ENCODE measurements around the gene ANXA6. TPM values are rescaled to one million over a fixed set of nuclear protein-coding genes. Genes with fewer than 3 reads are reported as not detected.

The ANXA6 gene
- total RNA-seq, 1 donor from 2014 or later: 320 TPM

GRCh38 chr5:151144922-151145321 lies 12.7 kb downstream of the ANXA6 start:
- no peaks in the 10 kb centered on the region for H3K27me3 ChIP-seq (ENCODE audit: insufficient read depth, low read length)
- no peak overlapping the region for H3K27ac ChIP-seq (ENCODE audit: low read depth, low read length)
- no peak overlapping the region for H3K4me3 Mint-ChIP-seq (ENCODE audit: unreplicated experiment)
- no peak overlapping the region for H3K9ac ChIP-seq (ENCODE audit: low read length)
- H3K36me3 ChIP-seq (ENCODE audit: insufficient read depth, low read length): peaks cover 27% of the 10 kb centered on the region
- no peak overlapping the region for H3K4me3 ChIP-seq (ENCODE audit: insufficient read depth, low read depth, low read length)
- no peaks in the 10 kb centered on the region for H3K9me3 ChIP-seq (ENCODE audit: insufficient read depth, low read depth, low read length)
- H3K9me3 Mint-ChIP-seq (ENCODE audit: unreplicated experiment): peaks cover 3% of the 10 kb centered on the region
- H3K27ac Mint-ChIP-seq (ENCODE audit: unreplicated experiment): no peak overlapping the region
- TF ChIP-seq EZH2 (IDR thresholded peaks at IDR 0.05; ENCODE audit: insufficient read depth, low read length): no peak
- no peak for TF ChIP-seq CTCF (IDR thresholded peaks at IDR 0.05; ENCODE audit: insufficient read depth, low read depth, low read length)
- H3K27me3 Mint-ChIP-seq (ENCODE audit: low read depth, unreplicated experiment): no peaks in the 10 kb centered on the region
- no peak overlapping the region for H2AFZ ChIP-seq (ENCODE audit: low read depth, low read length)
- H3K4me1 ChIP-seq (ENCODE audit: insufficient read depth, low read length): peaks cover 8% of the 10 kb centered on the region
- no peak for FAIRE-seq
- no peak for DNase-seq (ENCODE audit: low read depth)
- H3K4me1 Mint-ChIP-seq (ENCODE audit: low read depth, unreplicated experiment): peaks cover 40% of the 10 kb centered on the region
- H4K20me1 ChIP-seq (ENCODE audit: insufficient read depth, low read length): peaks cover 99% of the 10 kb centered on the region
- no peak overlapping the region for H3K4me2 ChIP-seq (ENCODE audit: low read length)
- H3K79me2 ChIP-seq (ENCODE audit: insufficient read depth, low read length): peaks cover 99% of the 10 kb centered on the region
- peaks cover 38% of the 10 kb centered on the region for H3K36me3 Mint-ChIP-seq (ENCODE audit: low read depth, unreplicated experiment)

GRCh38 chr5:151144275-151144674 lies 13.3 kb downstream of the ANXA6 start:
- Histone ChIP-seq H3K9me3 (ENCODE audit: insufficient read depth, low read depth, low read length) (no peaks in the 10 kb centered on the region), H3K79me2 (ENCODE audit: insufficient read depth, low read length) (peaks cover 98% of the 10 kb centered on the region), H3K36me3 (ENCODE audit: insufficient read depth, low read length) (peaks cover 34% of the 10 kb centered on the region), H2AFZ (ENCODE audit: low read depth, low read length) (no peak overlapping the region), H3K27me3 (ENCODE audit: insufficient read depth, low read length) (no peaks in the 10 kb centered on the region), H3K9ac (ENCODE audit: low read length) (no peak overlapping the region), H3K4me1 (ENCODE audit: insufficient read depth, low read length) (peaks cover 8% of the 10 kb centered on the region), H4K20me1 (ENCODE audit: insufficient read depth, low read length) (peaks cover 99% of the 10 kb centered on the region), H3K4me3 (ENCODE audit: insufficient read depth, low read depth, low read length) (no peak overlapping the region), H3K27ac (ENCODE audit: low read depth, low read length) (no peak overlapping the region), H3K4me2 (ENCODE audit: low read length) (no peak overlapping the region)
- peaks cover 37% of the 10 kb centered on the region for H3K4me1 Mint-ChIP-seq (ENCODE audit: low read depth, unreplicated experiment)
- peaks cover 3% of the 10 kb centered on the region for H3K9me3 Mint-ChIP-seq (ENCODE audit: unreplicated experiment)
- TF ChIP-seq CTCF (IDR thresholded peaks at IDR 0.05; ENCODE audit: insufficient read depth, low read depth, low read length) (no peak), EZH2 (IDR thresholded peaks at IDR 0.05; ENCODE audit: insufficient read depth, low read length) (no peak)
- no peaks in the 10 kb centered on the region for H3K27me3 Mint-ChIP-seq (ENCODE audit: low read depth, unreplicated experiment)
- no peak overlapping the region for H3K27ac Mint-ChIP-seq (ENCODE audit: unreplicated experiment)
- no peak for DNase-seq (ENCODE audit: low read depth)
- no peak for FAIRE-seq
- H3K4me3 Mint-ChIP-seq (ENCODE audit: unreplicated experiment): no peak overlapping the region
- H3K36me3 Mint-ChIP-seq (ENCODE audit: low read depth, unreplicated experiment): peaks cover 38% of the 10 kb centered on the region

GRCh38 chr5:151143645-151144044 lies 13.9 kb downstream of the ANXA6 start:
- H3K36me3 ChIP-seq (ENCODE audit: insufficient read depth, low read length): peaks cover 39% of the 10 kb centered on the region
- H3K27ac Mint-ChIP-seq (ENCODE audit: unreplicated experiment): no peak overlapping the region
- H3K4me3 ChIP-seq (ENCODE audit: insufficient read depth, low read depth, low read length): no peak overlapping the region
- H3K4me1 Mint-ChIP-seq (ENCODE audit: low read depth, unreplicated experiment): peaks cover 33% of the 10 kb centered on the region
- H3K9me3 ChIP-seq (ENCODE audit: insufficient read depth, low read depth, low read length): no peaks in the 10 kb centered on the region
- peaks cover 8% of the 10 kb centered on the region for H3K4me1 ChIP-seq (ENCODE audit: insufficient read depth, low read length)
- DNase-seq (ENCODE audit: low read depth) (no peak), FAIRE-seq (no peak)
- no peaks in the 10 kb centered on the region for H3K27me3 ChIP-seq (ENCODE audit: insufficient read depth, low read length)
- H3K79me2 ChIP-seq (ENCODE audit: insufficient read depth, low read length): peaks cover 98% of the 10 kb centered on the region
- peaks cover 41% of the 10 kb centered on the region for H3K36me3 Mint-ChIP-seq (ENCODE audit: low read depth, unreplicated experiment)
- H3K4me3 Mint-ChIP-seq (ENCODE audit: unreplicated experiment): no peak overlapping the region
- H2AFZ ChIP-seq (ENCODE audit: low read depth, low read length): no peak overlapping the region
- TF ChIP-seq EZH2 (IDR thresholded peaks at IDR 0.05; ENCODE audit: insufficient read depth, low read length): no peak
- no peak for TF ChIP-seq CTCF (IDR thresholded peaks at IDR 0.05; ENCODE audit: insufficient read depth, low read depth, low read length)
- peaks cover 3% of the 10 kb centered on the region for H3K9me3 Mint-ChIP-seq (ENCODE audit: unreplicated experiment)
- peaks cover 99% of the 10 kb centered on the region for H4K20me1 ChIP-seq (ENCODE audit: insufficient read depth, low read length)
- no peaks in the 10 kb centered on the region for H3K27me3 Mint-ChIP-seq (ENCODE audit: low read depth, unreplicated experiment)
- no peak overlapping the region for H3K9ac ChIP-seq (ENCODE audit: low read length)
- H3K4me2 ChIP-seq (ENCODE audit: low read length): no peak overlapping the region
- H3K27ac ChIP-seq (ENCODE audit: low read depth, low read length): no peak overlapping the region
